ENCODE measurements around the gene MALAT1. TPM values are rescaled to one million over a fixed set of nuclear protein-coding genes. Genes with fewer than 3 reads are reported as not detected.

Gene MALAT1
- total RNA-seq, 4 donors from 2014 or later: 16,732 to 21,734 (median 18,618) TPM

- no peak for TF ChIP-seq CTCF (IDR thresholded peaks at IDR 0.05; ENCODE audit: low read depth)
Measured at GRCh38 chr11:65478388-65479183, 20.3 kb upstream of the MALAT1 start.

GRCh38 chr11:65479184-65480145, 19.4 kb upstream of the MALAT1 start:
- no peak for TF ChIP-seq CTCF (IDR thresholded peaks at IDR 0.05; ENCODE audit: low read depth)

GRCh38 chr11:65482306-65482850, 16.5 kb upstream of the MALAT1 start:
- no peak for TF ChIP-seq CTCF (IDR thresholded peaks at IDR 0.05; ENCODE audit: low read depth)

- no peak for TF ChIP-seq CTCF (IDR thresholded peaks at IDR 0.05; ENCODE audit: low read depth)
Measured at GRCh38 chr11:65485920-65486219, 13.0 kb upstream of the MALAT1 start.

- no peak for TF ChIP-seq CTCF (IDR thresholded peaks at IDR 0.05; ENCODE audit: low read depth)
Measured at GRCh38 chr11:65486570-65487466, 12.0 kb upstream of the MALAT1 start.

GRCh38 chr11:65487467-65488272, 11.2 kb upstream of the MALAT1 start:
- TF ChIP-seq CTCF (IDR thresholded peaks at IDR 0.05; ENCODE audit: low read depth): no peak

All from subcutaneous adipose tissue (tissue), 4 donors.